Fibroblast of lung (primary cell): Measurements from ENCODE around the gene SPACA7. TPM values are rescaled to one million over a fixed set of nuclear protein-coding genes. Genes with fewer than 3 reads are reported as not detected.
"Not testable (repeated sequence)": the region's sequence is repeated elsewhere in the genome, so short reads cannot be mapped to it uniquely, and the experiment has no call there.

ENCODE experiments used
- DNase-seq, 2 donors: peaks; one replicate each; pipeline versions ENCODE4 v3.0.0 to v3.0.0-alpha.2; 2010; ENCODE audit warnings: low read depth in 2 of 2
- H2AFZ ChIP-seq: 2 replicates; pipeline ENCODE4 v1.5.1; 2012; ENCODE audit warnings: low read length, control low read depth, inconsistent platforms
- H3K27ac ChIP-seq: 2 replicates; pipeline ENCODE4 v1.5.1; 2011; ENCODE audit warnings: low read length, control low read depth; ENCODE audit not compliant: insufficient read depth
- H3K27me3 ChIP-seq: 2 replicates; pipeline ENCODE4 v1.5.1; 2011; ENCODE audit warnings: mild to moderate bottlenecking, low read length; ENCODE audit not compliant: control insufficient read depth, insufficient read depth
- H3K36me3 ChIP-seq: 2 replicates; pipeline ENCODE4 v1.5.1; 2011; ENCODE audit warnings: low read length; ENCODE audit not compliant: control insufficient read depth, insufficient read depth
- H3K4me1 ChIP-seq: 2 replicates; pipeline ENCODE4 v1.5.1; 2011; ENCODE audit warnings: low read length; ENCODE audit not compliant: control insufficient read depth, insufficient read depth; ENCODE audit errors: extremely low read depth
- H3K4me2 ChIP-seq: 2 replicates; pipeline ENCODE4 v1.5.1; 2011; ENCODE audit warnings: low read length, control low read depth; ENCODE audit not compliant: insufficient read depth; ENCODE audit errors: extremely low read depth
- H3K4me3 ChIP-seq, 4 experiments: fragments of 200-600 bp in 1 of 4; sonication (generic) in 1 of 4; replicated peaks in 1 of 4; 2 replicates each; pipeline ENCODE4 v1.5.1; 2011 to 2016; ENCODE audit warnings: low read length in 4 of 4, low read depth in 3 of 4, mild to moderate bottlenecking in 3 of 4, control low read depth in 2 of 4, inconsistent platforms in 1 of 4, mixed read lengths in 1 of 4; ENCODE audit not compliant: insufficient read depth in 1 of 4; ENCODE audit errors: control extremely low read depth in 1 of 4
- H3K79me2 ChIP-seq: 2 replicates; pipeline ENCODE4 v1.5.1; 2012; ENCODE audit warnings: mild to moderate bottlenecking, low read length, inconsistent platforms; ENCODE audit not compliant: control insufficient read depth, insufficient read depth
- H3K9ac ChIP-seq: 2 replicates; pipeline ENCODE4 v1.5.1; 2011; ENCODE audit warnings: mild to moderate bottlenecking, low read length, control low read depth; ENCODE audit not compliant: insufficient read depth
- H3K9me3 ChIP-seq: 2 replicates; pipeline ENCODE4 v1.5.1; 2012; ENCODE audit warnings: low read depth, low read length; ENCODE audit not compliant: control insufficient read depth, insufficient read depth
- H4K20me1 ChIP-seq: 2 replicates; pipeline ENCODE4 v1.5.1; 2011; ENCODE audit warnings: low read length; ENCODE audit not compliant: control insufficient read depth, insufficient read depth; ENCODE audit errors: extremely low read depth
- CTCF ChIP-seq, 2 donors: IDR thresholded peaks in 1 of 2; conservative IDR thresholded peaks in 1 of 2; 1 replicate in 1 of 2; 2 replicates in 1 of 2; pipeline ENCODE4 v1.5.1; 2011 to 2012; ENCODE audit warnings: low read length in 2 of 2, control low read depth in 1 of 2, inconsistent platforms in 1 of 2, low read depth in 1 of 2, mild to moderate bottlenecking in 1 of 2
- EZH2 ChIP-seq: IDR thresholded peaks from 2 replicates; pipeline ENCODE4 v1.5.1; 2012; ENCODE audit warnings: low read length, control low read depth, mild to moderate bottlenecking; ENCODE audit errors: missing control alignments
- polyA plus RNA-seq, 2 donors: library from polyadenylated mRNA; depleted of rRNA in 1 of 2; stranded (reverse) in 1 of 2; unstranded in 1 of 2; fragments of >200 nt; gene quantifications; 2 replicates each; pipeline ENCODE4 v1.2.1, GENCODE V29; 2011 to 2012; ENCODE audit warnings: missing spikeins in 1 of 2
- total RNA-seq: library from RNA; depleted of rRNA; stranded (reverse); fragments of >200 nt; gene quantifications from 2 replicates; pipeline ENCODE4 v1.2.1, GENCODE V29; 2014

Gene SPACA7
- total and polyA plus RNA-seq, 2 donors (not counting 1 experiment from before 2014, with no cell fraction given), result not detected

GRCh38 chr13:112397108-112397507, 21.0 kb downstream of the SPACA7 start:
- no peaks in the 10 kb centered on the region for H3K27me3 ChIP-seq
- no peaks in the 10 kb centered on the region for H3K36me3 ChIP-seq
- no peaks in the 10 kb centered on the region for H3K9me3 ChIP-seq
- no peak overlapping the region for H2AFZ ChIP-seq
- no peak overlapping the region for H3K4me3 ChIP-seq
- no peak for DNase-seq
- no peak overlapping the region for H3K4me2 ChIP-seq
- H3K79me2 ChIP-seq, result no peaks in the 10 kb centered on the region
- no peak for TF ChIP-seq CTCF (conservative IDR thresholded peaks at IDR 0.05 in 1 of 2, IDR thresholded peaks at IDR 0.05 in 1 of 2; ENCODE audit: low read depth in 1 of 2, low read length in 2 of 2)
- TF ChIP-seq EZH2, result no peak
- no peaks in the 10 kb centered on the region for H4K20me1 ChIP-seq
- H3K27ac ChIP-seq, result no peak overlapping the region
- H3K9ac ChIP-seq, result no peak overlapping the region
- H3K4me1 ChIP-seq, result no peaks in the 10 kb centered on the region

GRCh38 chr13:112398347-112398746, 22.2 kb downstream of the SPACA7 start:
- not testable (repeated sequence) for H3K79me2 ChIP-seq, H3K9me3 ChIP-seq, H3K9ac ChIP-seq, H3K36me3 ChIP-seq, H3K4me1 ChIP-seq, H3K4me3 ChIP-seq, DNase-seq, H3K4me2 ChIP-seq, H4K20me1 ChIP-seq, H3K27me3 ChIP-seq, H3K27ac ChIP-seq, H2AFZ ChIP-seq

- H3K27me3 ChIP-seq, H3K79me2 ChIP-seq, H3K4me1 ChIP-seq, H3K27ac ChIP-seq, DNase-seq, H3K4me3 ChIP-seq, H2AFZ ChIP-seq, H3K36me3 ChIP-seq, H3K9me3 ChIP-seq, H3K4me2 ChIP-seq, H4K20me1 ChIP-seq, H3K9ac ChIP-seq: not testable (repeated sequence)
Observed at GRCh38 chr13:112409828-112410227, 33.7 kb downstream of the SPACA7 start.

- no peak overlapping the region for H3K4me3 ChIP-seq
- H2AFZ ChIP-seq, result no peak overlapping the region
- no peak overlapping the region for H3K27ac ChIP-seq
- H3K4me1 ChIP-seq, result no peaks in the 10 kb centered on the region
- H3K9ac ChIP-seq, result no peak overlapping the region
- no peak overlapping the region for H3K4me2 ChIP-seq
- no peaks in the 10 kb centered on the region for H3K9me3 ChIP-seq
- TF ChIP-seq EZH2 (no peak), CTCF (conservative IDR thresholded peaks at IDR 0.05 in 1 of 2, IDR thresholded peaks at IDR 0.05 in 1 of 2; ENCODE audit: low read depth in 1 of 2, low read length in 2 of 2) (no peak)
- no peak for DNase-seq
- H3K79me2 ChIP-seq, result no peaks in the 10 kb centered on the region
- no peaks in the 10 kb centered on the region for H3K27me3 ChIP-seq
- H4K20me1 ChIP-seq, result no peaks in the 10 kb centered on the region
- no peaks in the 10 kb centered on the region for H3K36me3 ChIP-seq
Observed at GRCh38 chr13:112416647-112417046, 40.5 kb downstream of the SPACA7 start.
